NCI-H146 treated with DMSO at 0.1 percent for 48 hours (cell line): ENCODE data around the gene MCF2L.
"Not testable (repeated sequence)": the region's sequence is repeated elsewhere in the genome, so short reads cannot be mapped to it uniquely, and the experiment has no call there.

Source experiments
- DNase-seq: peaks from one replicate; lab custom pipeline; 2025; ENCODE audit not compliant: unreplicated experiment; lab: John Stamatoyannopoulos, UW

Gene MCF2L

GRCh38 chr13:113078902-113079780 is 110.1 kb downstream of the MCF2L start:
- no peak for DNase-seq

- DNase-seq: not testable (repeated sequence)
Observed at GRCh38 chr13:113079781-113080080, 110.7 kb downstream of the MCF2L start.

- no peak for DNase-seq
Observed at GRCh38 chr13:113080361-113080831, 111.4 kb downstream of the MCF2L start.

- no peak for DNase-seq
Observed at GRCh38 chr13:113080901-113081521, 112.0 kb downstream of the MCF2L start.

- DNase-seq: no peak
Observed at GRCh38 chr13:113082198-113083021, 113.4 kb downstream of the MCF2L start.

GRCh38 chr13:113083022-113083373 is 114.0 kb downstream of the MCF2L start:
- DNase-seq: no peak

- DNase-seq: no peak
Observed at GRCh38 chr13:113083402-113084061, 114.5 kb downstream of the MCF2L start.

- no peak for DNase-seq
Observed at GRCh38 chr13:113084094-113084942, 115.3 kb downstream of the MCF2L start.

- DNase-seq: no peak
Observed at GRCh38 chr13:113084943-113085540, 116.0 kb downstream of the MCF2L start.

- DNase-seq: no peak
Observed at GRCh38 chr13:113086031-113086750, 117.2 kb downstream of the MCF2L start.

- DNase-seq: no peak
Observed at GRCh38 chr13:113086991-113087922, 118.2 kb downstream of the MCF2L start.

- DNase-seq: no peak
Observed at GRCh38 chr13:113087923-113088690, 119.1 kb downstream of the MCF2L start.

- no peak for DNase-seq
Observed at GRCh38 chr13:113088691-113089020, 119.6 kb downstream of the MCF2L start.

GRCh38 chr13:113089693-113090414 is 120.8 kb downstream of the MCF2L start:
- DNase-seq: no peak

- no peak for DNase-seq
Observed at GRCh38 chr13:113090415-113090770, 121.4 kb downstream of the MCF2L start.

GRCh38 chr13:113090806-113091205 is 121.8 kb downstream of the MCF2L start:
- no peak for DNase-seq

- DNase-seq: no peak
Observed at GRCh38 chr13:113091211-113091771, 122.3 kb downstream of the MCF2L start.
